Raji (cell line): ENCODE results near the gene PDE6G.

Source experiments
- POLR2A ChIP-seq: IDR thresholded peaks from 2 replicates; pipeline ENCODE4 v1.6.1; 2011; ENCODE audit warnings: low read depth, low read length, control low read depth; ENCODE audit not compliant: insufficient read depth

The PDE6G gene

DNA sequence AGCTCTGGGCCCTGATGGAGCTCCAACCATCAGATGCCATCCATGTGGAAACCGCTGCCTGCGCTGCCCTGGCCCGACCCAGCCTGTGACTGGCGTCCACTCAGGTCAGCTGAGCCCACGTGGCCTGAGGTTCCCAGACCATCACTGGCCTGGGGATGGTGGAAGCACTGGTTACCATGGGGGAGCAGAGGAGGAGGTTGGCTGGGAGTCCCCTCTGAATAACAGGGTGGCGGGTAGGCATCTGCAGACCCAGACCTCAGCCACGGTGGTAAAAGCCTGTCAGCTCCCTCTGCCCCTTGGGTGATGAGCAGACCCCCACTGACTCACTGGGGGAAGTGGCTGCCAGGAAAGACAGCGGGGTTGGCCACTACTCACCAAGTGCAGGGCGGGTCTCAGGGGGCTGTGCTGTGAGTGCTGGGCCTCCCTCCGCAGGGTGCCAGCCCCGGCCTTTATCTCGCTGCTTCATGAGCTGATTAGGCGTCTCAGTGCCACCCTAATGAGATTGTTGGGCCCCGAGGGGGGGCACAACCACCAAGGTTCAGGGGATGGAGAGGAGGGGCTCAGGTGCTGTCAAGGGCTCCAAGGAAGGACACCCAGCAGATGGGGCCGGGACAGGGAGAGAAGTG, at the start of gene PDE6G:
Gene PDE6G, minus strand, starts transcription at position 425 of the 626 bp plus-strand sequence. CDS start 3,237 bp downstream, outside the sequence.
- TF ChIP-seq POLR2A, result no peak

DNA sequence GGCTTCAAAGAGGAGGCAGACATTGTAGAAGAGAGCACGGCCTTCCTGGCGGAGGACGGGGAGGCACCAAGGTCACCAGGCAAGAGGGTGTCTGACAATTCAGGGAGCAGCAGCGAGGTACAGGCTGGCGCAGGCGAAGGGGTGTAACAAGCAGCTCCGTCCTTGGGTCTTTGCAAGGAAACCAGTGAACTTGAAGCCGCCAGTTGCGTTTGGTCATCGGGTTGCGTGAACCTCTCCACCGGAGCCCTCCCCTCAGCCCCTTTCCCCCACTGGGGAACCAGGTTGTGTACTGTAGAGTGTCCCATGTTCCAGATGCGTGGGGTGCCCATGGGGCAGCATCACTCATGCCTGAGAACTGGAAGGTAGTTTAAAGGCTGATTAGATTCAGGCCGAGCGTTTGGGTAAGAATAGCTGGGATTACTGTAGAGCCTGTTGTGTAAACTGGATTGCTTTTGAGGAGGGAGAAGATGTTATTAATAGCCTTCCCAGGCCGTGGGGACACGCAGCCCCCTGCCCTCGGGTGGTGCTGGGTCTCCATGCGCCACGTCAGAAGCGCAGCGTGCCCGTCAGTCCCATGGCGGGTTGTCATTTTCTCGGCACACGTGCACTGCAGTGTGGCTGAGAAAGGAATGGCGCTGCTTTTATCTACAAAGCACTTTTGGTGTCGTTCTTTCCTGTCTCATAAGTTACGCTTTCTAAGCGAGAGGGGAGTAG, 49.3 kb upstream of the PDE6G start:
- no peak for TF ChIP-seq POLR2A

DNA sequence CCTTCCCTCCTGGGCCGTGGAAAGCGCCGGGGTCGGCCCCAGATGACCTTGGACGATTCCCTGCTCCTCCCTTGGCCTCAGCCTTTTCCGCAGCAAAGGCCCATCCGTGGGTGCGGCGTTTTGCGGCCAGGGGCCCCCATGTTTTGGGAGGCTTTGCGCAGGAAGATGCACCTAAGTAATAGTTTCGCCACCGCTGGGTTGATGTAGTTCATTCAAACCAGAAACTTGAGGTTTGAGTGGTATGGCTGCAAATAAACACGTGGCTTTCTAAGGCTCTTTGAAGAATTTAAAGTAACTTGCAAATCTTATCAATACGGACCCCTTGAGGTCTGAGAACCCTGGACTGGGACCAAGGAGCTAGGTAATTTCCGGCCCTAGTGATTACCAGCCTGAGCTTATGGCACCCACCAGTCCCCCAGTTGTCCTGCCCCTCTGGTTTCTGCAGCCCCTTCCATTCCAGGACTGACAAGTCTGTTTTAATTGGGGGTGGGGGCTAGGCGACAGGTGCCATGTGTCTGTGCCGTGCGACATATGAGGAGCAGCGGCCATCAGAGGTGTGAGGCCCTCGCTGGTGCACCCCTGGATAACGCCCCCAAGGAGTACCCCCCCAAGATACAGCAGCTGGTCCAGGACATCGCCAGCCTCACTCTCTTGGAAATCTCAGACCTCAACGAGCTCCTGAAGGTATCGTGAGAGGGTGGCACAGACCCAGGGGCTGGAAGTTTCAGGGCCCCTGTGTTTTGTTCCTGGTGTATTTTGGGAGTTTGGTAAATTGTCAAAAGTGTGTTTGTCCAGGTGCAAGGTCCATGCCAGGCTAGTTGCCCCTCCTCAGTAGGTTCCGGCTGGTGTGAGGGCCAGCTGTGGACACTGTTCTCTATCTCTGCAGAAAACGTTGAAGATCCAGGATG, 47.7 kb upstream of the PDE6G start:
- no peak for TF ChIP-seq POLR2A

DNA sequence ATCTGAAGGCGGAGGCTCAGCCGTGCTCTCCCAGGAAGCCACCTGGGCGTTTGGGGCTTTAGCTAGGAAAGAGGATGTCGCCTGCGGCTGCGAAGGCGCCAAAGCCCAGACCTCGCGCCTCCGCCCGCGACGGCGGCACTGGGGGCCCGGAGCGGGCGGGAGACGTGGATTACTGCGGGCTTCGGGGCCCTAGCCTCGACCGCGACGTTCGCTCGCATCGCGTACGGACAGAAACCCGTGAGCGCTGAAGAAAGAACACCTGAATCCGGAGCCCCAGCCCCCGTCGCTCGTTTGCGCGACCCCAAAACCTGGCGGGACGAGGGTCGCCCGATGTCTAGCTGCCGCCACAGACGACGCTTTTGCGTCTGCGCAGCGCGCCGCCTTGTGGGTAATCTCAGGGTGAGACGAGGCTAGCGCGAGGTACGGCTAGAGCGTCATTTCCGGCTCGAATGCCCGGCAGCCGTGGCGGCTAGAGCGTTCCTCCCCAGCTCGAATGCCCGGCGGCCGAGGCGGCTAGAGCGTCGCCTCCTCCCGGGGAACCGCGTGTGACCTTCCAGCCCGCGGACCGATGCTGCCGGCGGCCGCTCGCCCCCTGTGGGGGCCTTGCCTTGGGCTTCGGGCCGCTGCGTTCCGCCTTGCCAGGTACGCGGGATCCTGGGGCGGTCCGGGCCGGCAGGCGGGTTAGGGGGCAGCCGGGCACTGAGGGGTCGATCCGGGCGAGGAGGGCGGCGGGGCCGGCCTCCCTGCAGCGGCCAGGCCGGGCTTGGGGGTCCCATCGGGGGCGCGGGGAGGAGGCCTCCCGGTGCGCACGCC, 46.8 kb upstream of the PDE6G start, which contains the start of gene MRPL12:
Gene MRPL12, plus strand, starts transcription at position 434 of the 813 bp plus-strand sequence. Its CDS starts 135 bp downstream, at position 569.
- TF ChIP-seq POLR2A, result peak; percentile 98

DNA sequence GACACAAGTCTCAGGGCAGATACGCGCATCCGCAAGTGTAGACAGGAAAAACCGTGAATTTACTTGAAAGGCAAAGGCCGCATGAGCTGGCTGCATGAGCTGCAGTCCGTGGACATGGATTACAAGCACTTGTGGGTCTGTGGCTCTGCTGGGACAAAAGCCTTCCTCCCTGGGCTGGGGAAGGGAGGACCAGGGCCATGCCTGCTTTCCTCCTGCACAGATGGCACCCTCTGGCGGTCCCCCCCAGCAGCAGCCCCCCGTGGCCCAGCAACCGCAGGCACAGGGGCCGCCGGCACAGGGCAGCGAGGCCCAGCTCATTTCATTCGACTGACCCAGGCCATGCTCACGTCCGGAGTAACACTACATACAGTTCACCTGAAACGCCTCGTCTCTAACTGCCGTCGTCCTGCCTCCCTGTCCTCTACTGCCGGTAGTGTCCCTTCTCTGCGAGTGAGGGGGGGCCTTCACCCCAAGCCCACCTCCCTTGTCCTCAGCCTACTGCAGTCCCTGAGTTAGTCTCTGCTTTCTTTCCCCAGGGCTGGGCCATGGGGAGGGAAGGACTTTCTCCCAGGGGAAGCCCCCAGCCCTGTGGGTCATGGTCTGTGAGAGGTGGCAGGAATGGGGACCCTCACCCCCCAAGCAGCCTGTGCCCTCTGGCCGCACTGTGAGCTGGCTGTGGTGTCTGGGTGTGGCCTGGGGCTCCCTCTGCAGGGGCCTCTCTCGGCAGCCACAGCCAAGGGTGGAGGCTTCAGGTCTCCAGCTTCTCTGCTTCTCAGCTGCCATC, 45.1 kb upstream of the PDE6G start:
- TF ChIP-seq POLR2A, result peak; percentile 21; the same call in 1 of the 2 replicates

DNA sequence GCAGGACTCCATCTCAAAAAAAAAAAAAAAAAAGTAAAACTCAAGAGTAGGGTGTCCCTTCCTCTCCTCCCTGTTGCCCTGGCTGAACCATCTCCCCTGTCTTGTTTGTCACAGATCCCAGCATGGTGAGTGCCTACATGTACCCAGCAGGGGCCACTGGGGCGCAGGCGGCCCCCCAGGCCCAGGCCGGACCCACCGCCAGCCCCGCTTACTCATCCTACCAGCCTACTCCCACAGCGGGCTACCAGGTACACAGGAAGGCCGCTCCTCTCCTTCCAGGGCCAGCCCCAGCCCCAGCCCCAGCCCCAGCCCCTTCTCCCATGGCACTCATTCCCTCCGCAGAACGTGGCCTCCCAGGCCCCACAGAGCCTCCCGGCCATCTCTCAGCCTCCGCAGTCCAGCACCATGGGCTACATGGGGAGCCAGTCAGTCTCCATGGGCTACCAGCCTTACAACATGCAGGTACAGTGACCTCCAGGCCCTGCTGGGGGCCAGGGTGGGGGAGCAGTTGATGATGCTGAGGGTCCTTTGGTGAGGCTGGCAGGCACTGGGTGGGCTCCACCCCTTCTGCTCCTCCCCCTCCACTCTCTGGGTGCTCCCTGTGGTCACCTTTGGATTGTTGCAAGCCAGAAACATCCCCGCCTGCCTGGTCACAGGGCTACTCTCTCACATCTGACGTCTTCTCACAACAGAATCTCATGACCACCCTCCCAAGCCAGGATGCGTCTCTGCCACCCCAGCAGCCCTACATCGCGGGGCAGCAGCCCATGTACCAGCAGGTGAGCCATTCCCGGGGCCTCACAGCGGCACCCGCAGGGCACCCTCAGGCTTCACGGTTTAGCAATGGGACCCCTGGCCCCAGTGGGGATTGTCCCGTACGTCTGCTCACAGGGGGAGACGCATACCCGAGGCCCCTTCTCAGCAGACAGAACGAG, 44.3 kb upstream of the PDE6G start:
- TF ChIP-seq POLR2A, result no peak

DNA sequence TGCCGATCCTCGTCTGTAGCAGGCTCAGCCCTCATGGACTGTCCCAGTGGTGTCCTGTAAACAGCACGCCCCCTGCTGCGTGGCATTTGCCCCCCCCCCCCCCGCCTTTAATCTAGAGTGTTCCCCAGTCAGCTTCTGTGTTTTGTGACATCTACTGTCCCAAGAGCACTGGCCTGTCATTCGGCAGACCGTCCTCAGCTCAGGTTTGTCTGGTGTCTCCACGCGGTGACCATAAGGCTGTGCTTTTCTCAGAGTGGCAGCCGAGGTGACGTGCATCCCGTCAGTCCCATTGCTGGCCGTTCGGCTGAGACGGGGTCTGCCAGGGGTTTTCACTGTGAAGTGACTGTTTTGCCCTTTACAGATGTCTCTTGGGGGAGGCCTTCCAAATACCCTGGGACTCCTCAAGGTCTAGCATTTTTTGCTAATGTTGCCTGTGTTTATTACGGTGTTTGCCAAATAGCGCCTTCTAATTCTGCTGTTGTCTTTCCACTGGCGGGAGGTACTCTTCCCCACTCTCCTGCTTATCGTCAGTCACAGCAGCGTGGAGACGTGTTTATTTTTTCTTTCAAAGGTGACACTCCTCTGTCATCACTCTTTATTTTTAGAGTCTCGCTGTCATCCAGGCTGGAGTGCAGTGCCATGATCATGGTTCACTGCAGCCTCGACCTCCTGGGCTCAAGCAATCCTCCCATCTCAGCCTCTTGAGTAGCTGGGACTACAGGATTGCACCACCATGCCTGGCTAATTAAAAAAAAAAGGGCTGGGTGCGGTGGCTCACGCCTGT, 41.1 kb upstream of the PDE6G start:
- no peak for TF ChIP-seq POLR2A

DNA sequence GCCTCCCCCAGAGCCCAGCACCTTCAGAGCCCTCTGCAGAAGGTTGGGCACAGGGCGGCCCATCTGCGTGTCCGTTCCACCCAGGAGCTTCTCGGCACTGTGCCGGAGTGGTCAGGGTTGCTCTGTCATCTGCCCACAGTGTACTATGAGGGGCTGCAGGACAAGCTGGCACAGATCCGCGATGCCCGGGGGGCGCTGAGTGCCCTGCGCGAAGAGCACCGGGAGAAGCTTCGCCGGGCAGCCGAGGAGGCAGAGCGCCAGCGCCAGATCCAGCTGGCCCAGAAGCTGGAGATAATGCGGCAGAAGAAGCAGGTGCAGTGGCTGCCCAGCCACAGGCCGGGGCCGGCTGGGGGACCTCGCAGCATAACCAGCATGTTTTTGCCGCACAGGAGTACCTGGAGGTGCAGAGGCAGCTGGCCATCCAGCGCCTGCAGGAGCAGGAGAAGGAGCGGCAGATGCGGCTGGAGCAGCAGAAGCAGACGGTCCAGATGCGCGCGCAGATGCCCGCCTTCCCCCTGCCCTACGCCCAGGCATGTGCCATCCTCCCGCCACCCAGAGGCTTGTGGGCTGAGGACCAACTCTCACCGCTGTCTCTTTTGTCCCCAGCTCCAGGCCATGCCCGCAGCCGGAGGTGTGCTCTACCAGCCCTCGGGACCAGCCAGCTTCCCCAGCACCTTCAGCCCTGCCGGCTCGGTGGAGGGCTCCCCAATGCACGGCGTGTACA, 40.0 kb upstream of the PDE6G start:
- no peak for TF ChIP-seq POLR2A

DNA sequence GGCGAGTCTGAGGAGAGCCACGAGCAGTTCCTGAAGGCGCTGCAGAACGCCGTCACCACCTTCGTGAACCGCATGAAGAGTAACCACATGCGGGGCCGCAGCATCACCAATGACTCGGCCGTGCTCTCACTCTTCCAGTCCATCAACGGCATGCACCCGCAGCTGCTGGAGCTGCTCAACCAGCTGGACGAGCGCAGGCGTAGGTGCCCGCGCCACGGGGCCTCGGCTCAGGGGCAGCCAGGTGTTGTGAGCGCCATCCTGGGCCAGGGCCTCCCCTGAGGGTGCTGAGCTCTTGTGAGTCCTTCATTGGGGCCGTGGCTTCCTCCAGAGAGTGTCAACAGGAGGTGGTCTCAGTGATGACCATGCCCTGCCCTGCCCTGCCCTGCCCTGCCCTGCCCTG, 39.5 kb upstream of the PDE6G start:
- TF ChIP-seq POLR2A, result no peak

DNA sequence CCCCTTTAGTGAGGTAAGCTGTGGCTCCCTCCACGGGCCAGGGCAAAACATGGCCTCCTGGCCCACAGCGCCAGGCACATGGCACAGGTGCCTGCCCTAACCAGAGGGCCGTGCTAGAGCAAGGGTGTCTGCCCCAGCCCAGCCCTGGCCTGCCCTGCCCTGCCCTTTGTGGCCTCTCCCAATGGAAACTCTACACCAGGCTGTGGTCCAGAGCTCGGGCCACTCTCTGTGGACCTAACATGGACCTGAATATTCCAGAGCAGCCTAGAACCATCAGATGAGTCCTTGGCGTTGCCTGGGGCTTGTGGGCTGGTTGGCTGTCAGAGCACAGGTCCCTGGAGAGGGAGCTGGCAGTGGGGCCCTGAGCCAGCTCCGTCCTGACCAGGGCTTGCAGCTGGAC, 38.9 kb upstream of the PDE6G start:
- TF ChIP-seq POLR2A, result no peak

DNA sequence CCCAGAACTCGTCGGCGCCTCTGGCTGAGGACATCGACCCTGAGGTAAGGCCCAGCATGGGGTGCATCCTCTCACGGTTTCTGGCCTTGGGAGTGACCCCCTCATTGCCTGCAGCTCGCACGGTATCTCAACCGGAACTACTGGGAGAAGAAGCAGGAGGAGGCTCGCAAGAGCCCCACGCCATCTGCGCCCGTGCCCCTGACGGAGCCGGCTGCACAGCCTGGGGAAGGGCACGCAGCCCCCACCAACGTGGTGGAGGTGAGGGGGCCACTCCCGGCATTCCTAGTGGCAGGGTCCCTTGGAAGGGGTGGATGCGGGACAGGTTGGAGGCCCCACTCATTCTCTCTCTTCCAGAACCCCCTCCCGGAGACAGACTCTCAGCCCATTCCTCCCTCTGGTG, 38.5 kb upstream of the PDE6G start:
- TF ChIP-seq POLR2A, result no peak
